Naive B cell (primary cell): ENCODE results near the gene DGKI. TPM values are rescaled to one million over a fixed set of nuclear protein-coding genes. Genes with fewer than 3 reads are reported as not detected.
A peak's percentile ranks its signal among the peaks of the same experiment; 100 is the strongest.

Source experiments
- ATAC-seq, 2 donors: fragments of 150-1000 bp; cut with Tn5 transposase; 2 replicates each; pipeline ENCODE4 v1.10.0; 2021; ENCODE audit warnings: low read depth in 2 of 2, mild to moderate bottlenecking in 2 of 2, moderate library complexity in 2 of 2
- DNase-seq: peaks from one replicate; pipeline ENCODE4 v3.0.0; 2022
- H3K27ac Mint-ChIP-seq, 6 donors: one replicate each; pipeline ENCODE4 v1.8.0; 2020 to 2022; ENCODE audit warnings: mild to moderate bottlenecking in 6 of 6, mixed read lengths in 6 of 6, moderate library complexity in 5 of 6, inconsistent platforms in 2 of 6
- H3K27me3 Mint-ChIP-seq, 3 donors: one replicate each; pipeline ENCODE4 v1.8.0; 2021 to 2022; ENCODE audit warnings: mixed read lengths in 3 of 3, mild to moderate bottlenecking in 1 of 3
- H3K36me3 Mint-ChIP-seq, 2 donors: one replicate each; pipeline ENCODE4 v1.8.0; 2020 to 2022; ENCODE audit warnings: mixed read lengths in 2 of 2, inconsistent platforms in 1 of 2, mild to moderate bottlenecking in 1 of 2
- H3K4me1 Mint-ChIP-seq, 3 donors: one replicate each; pipeline ENCODE4 v1.8.0; 2020 to 2022; ENCODE audit warnings: mixed read lengths in 3 of 3, inconsistent platforms in 1 of 3, mild to moderate bottlenecking in 1 of 3, moderate library complexity in 1 of 3
- H3K4me3 Mint-ChIP-seq, 8 donors: one replicate each; pipeline ENCODE4 v1.8.0; 2020 to 2022; ENCODE audit warnings: mild to moderate bottlenecking in 8 of 8, mixed read lengths in 8 of 8, moderate library complexity in 8 of 8, inconsistent platforms in 2 of 8
- H3K9me3 Mint-ChIP-seq, 7 donors: one replicate each; pipeline ENCODE4 v1.8.0; 2020 to 2022; ENCODE audit warnings: mixed read lengths in 7 of 7, mild to moderate bottlenecking in 5 of 7, inconsistent platforms in 2 of 7, moderate library complexity in 1 of 7
- polyA plus RNA-seq, 6 donors: library from polyadenylated mRNA; unstranded; fragments of 300-500 nt; fragmentation: Illumina TruSeq; gene quantifications; one replicate each; pipeline ENCODE4 v1.2.3, GENCODE V29; 2021; ENCODE audit warnings: low read depth in 6 of 6

The DGKI gene
- polyA plus RNA-seq, 6 donors from 2014 or later = not detected

- Mint-ChIP-seq H3K4me3 (no peak overlapping the region), H3K27me3 (peaks cover 11 to 24% (median 11%) of the 10 kb centered on the region in 3 donors), H3K4me1 (no peaks in the 10 kb centered on the region), H3K36me3 (no peaks in the 10 kb centered on the region), H3K27ac (no peak overlapping the region), H3K9me3 (no peaks in the 10 kb centered on the region)
- ATAC-seq = no peak
- DNase-seq = no peak
Observed at GRCh38 chr7:137611606-137612005, 235.2 kb downstream of the DGKI start.

GRCh38 chr7:137609500-137609899, 237.3 kb downstream of the DGKI start:
- H3K4me1 Mint-ChIP-seq = no peaks in the 10 kb centered on the region
- no peaks in the 10 kb centered on the region for H3K36me3 Mint-ChIP-seq
- ATAC-seq = no peak
- H3K9me3 Mint-ChIP-seq = no peaks in the 10 kb centered on the region
- H3K27ac Mint-ChIP-seq = peak overlapping the region in 1 of 6 donors; percentile 23
- H3K4me3 Mint-ChIP-seq = no peak overlapping the region
- peaks cover 4 to 26% (median 10%) of the 10 kb centered on the region in 3 donors for H3K27me3 Mint-ChIP-seq
- no peak for DNase-seq

- no peak for ATAC-seq
- Mint-ChIP-seq H3K4me1 (no peaks in the 10 kb centered on the region), H3K27me3 (peaks cover 7 to 20% (median 17%) of the 10 kb centered on the region in 3 donors), H3K9me3 (no peaks in the 10 kb centered on the region), H3K27ac (no peak overlapping the region), H3K4me3 (no peak overlapping the region), H3K36me3 (no peaks in the 10 kb centered on the region)
- no peak for DNase-seq
Observed at GRCh38 chr7:137606061-137606674, 240.6 kb downstream of the DGKI start.

GRCh38 chr7:137603043-137603442, 243.7 kb downstream of the DGKI start:
- DNase-seq (no peak), ATAC-seq (no peak)
- H3K4me1 Mint-ChIP-seq = no peaks in the 10 kb centered on the region
- H3K4me3 Mint-ChIP-seq = no peak overlapping the region
- no peak overlapping the region for H3K27ac Mint-ChIP-seq
- H3K36me3 Mint-ChIP-seq = no peaks in the 10 kb centered on the region
- no peaks in the 10 kb centered on the region for H3K9me3 Mint-ChIP-seq
- peaks cover 13 to 16% (median 13%) of the 10 kb centered on the region in 3 donors for H3K27me3 Mint-ChIP-seq

GRCh38 chr7:137601642-137602041, 245.1 kb downstream of the DGKI start:
- no peaks in the 10 kb centered on the region for H3K4me1 Mint-ChIP-seq
- peaks cover 4 to 17% (median 16%) of the 10 kb centered on the region in 3 donors for H3K27me3 Mint-ChIP-seq
- no peak overlapping the region for H3K4me3 Mint-ChIP-seq
- H3K36me3 Mint-ChIP-seq = no peaks in the 10 kb centered on the region
- no peaks in the 10 kb centered on the region for H3K9me3 Mint-ChIP-seq
- no peak overlapping the region for H3K27ac Mint-ChIP-seq
- no peak for ATAC-seq
- DNase-seq = no peak

GRCh38 chr7:137597856-137598255, 248.9 kb downstream of the DGKI start:
- Mint-ChIP-seq H3K4me1 (no peaks in the 10 kb centered on the region), H3K36me3 (no peaks in the 10 kb centered on the region), H3K4me3 (no peak overlapping the region), H3K27me3 (peaks cover 0 to 22% (median 4%) of the 10 kb centered on the region in 3 donors), H3K27ac (no peak overlapping the region), H3K9me3 (no peaks in the 10 kb centered on the region)
- no peak for ATAC-seq
- no peak for DNase-seq

- no peaks in the 10 kb centered on the region for H3K9me3 Mint-ChIP-seq
- no peaks in the 10 kb centered on the region for H3K36me3 Mint-ChIP-seq
- no peak for ATAC-seq
- no peak overlapping the region for H3K4me3 Mint-ChIP-seq
- no peak for DNase-seq
- peaks cover 0 to 14% (median 4%) of the 10 kb centered on the region in 3 donors for H3K27me3 Mint-ChIP-seq
- no peak overlapping the region for H3K27ac Mint-ChIP-seq
- H3K4me1 Mint-ChIP-seq = no peaks in the 10 kb centered on the region
Observed at GRCh38 chr7:137593115-137593711, 253.6 kb downstream of the DGKI start.

- Mint-ChIP-seq H3K36me3 (no peaks in the 10 kb centered on the region), H3K4me3 (no peak overlapping the region)
- DNase-seq = no peak
Observed at GRCh38 chr7:137592232-137592896, 254.4 kb downstream of the DGKI start.

GRCh38 chr7:137591421-137591837, 255.3 kb downstream of the DGKI start:
- Mint-ChIP-seq H3K4me3 (no peak overlapping the region), H3K27me3 (peaks cover 0 to 14% (median 7%) of the 10 kb centered on the region in 3 donors), H3K9me3 (no peaks in the 10 kb centered on the region), H3K4me1 (no peaks in the 10 kb centered on the region), H3K27ac (no peak overlapping the region), H3K36me3 (no peaks in the 10 kb centered on the region)
- DNase-seq = no peak
- ATAC-seq = no peak

More at GRCh38 chr7:137592232-137592896, 254.4 kb downstream of the DGKI start:
- Mint-ChIP-seq H3K9me3 (no peaks in the 10 kb centered on the region), H3K27ac (no peak overlapping the region), H3K4me1 (no peaks in the 10 kb centered on the region), H3K27me3 (peaks cover 0 to 14% (median 0%) of the 10 kb centered on the region in 3 donors)
- no peak for ATAC-seq

GRCh38 chr7:137590756-137591305, 255.9 kb downstream of the DGKI start:
- Mint-ChIP-seq H3K4me1 (no peaks in the 10 kb centered on the region), H3K36me3 (no peaks in the 10 kb centered on the region), H3K4me3 (no peak overlapping the region), H3K27me3 (peaks cover 0 to 8% (median 8%) of the 10 kb centered on the region in 3 donors), H3K9me3 (no peaks in the 10 kb centered on the region), H3K27ac (no peak overlapping the region)
- ATAC-seq = no peak
- DNase-seq = no peak

GRCh38 chr7:137590071-137590755, 256.6 kb downstream of the DGKI start:
- no peak for DNase-seq
- Mint-ChIP-seq H3K27ac (peak overlapping the region in 1 of 6 donors; percentile 12), H3K27me3 (peaks cover 0 to 8% (median 2%) of the 10 kb centered on the region in 3 donors), H3K36me3 (no peaks in the 10 kb centered on the region), H3K9me3 (no peaks in the 10 kb centered on the region), H3K4me3 (no peak overlapping the region), H3K4me1 (no peaks in the 10 kb centered on the region)
- ATAC-seq = no peak

- Mint-ChIP-seq H3K4me3 (no peak overlapping the region), H3K4me1 (no peaks in the 10 kb centered on the region), H3K27me3 (peaks cover 0 to 22% (median 0%) of the 10 kb centered on the region in 3 donors), H3K36me3 (no peaks in the 10 kb centered on the region), H3K9me3 (no peaks in the 10 kb centered on the region), H3K27ac (no peak overlapping the region)
- DNase-seq (no peak), ATAC-seq (no peak)
Observed at GRCh38 chr7:137587326-137587725, 259.4 kb downstream of the DGKI start.

- DNase-seq = no peak
- Mint-ChIP-seq H3K4me3 (no peak overlapping the region), H3K9me3 (no peaks in the 10 kb centered on the region), H3K4me1 (no peaks in the 10 kb centered on the region), H3K27ac (no peak overlapping the region), H3K27me3 (peaks cover 0 to 22% (median 0%) of the 10 kb centered on the region in 3 donors), H3K36me3 (no peaks in the 10 kb centered on the region)
- no peak for ATAC-seq
Observed at GRCh38 chr7:137585591-137585990, 261.2 kb downstream of the DGKI start.
